Transverse colon (tissue), 4 donors: Measurements from ENCODE around the gene CCM2L. TPM values are rescaled to one million over a fixed set of nuclear protein-coding genes. Genes with fewer than 3 reads are reported as not detected.
A peak's percentile ranks its signal among the peaks of the same experiment; 100 is the strongest.

Source experiments
- DNase-seq: peaks from one replicate; pipeline ENCODE4 v3.0.0-alpha.2; 2019
- H3K27ac ChIP-seq, 4 donors: fragments of 200-600 bp; sonication (generic); 2 replicates each; pipeline ENCODE4 v1.5.1; 2016 to 2018; ENCODE audit warnings: inconsistent platforms in 4 of 4
- H3K27me3 ChIP-seq: fragments of 200-600 bp; sonication (generic); 2 replicates; pipeline ENCODE4 v1.5.1; 2017; ENCODE audit warnings: inconsistent platforms
- H3K36me3 ChIP-seq, 4 donors: fragments of 200-600 bp; sonication (generic); 2 replicates each; pipeline ENCODE4 v1.5.1; 2017 to 2019; ENCODE audit warnings: inconsistent platforms in 4 of 4
- H3K4me1 ChIP-seq, 4 donors: fragments of 200-600 bp; sonication (generic); 2 replicates each; pipeline ENCODE4 v1.5.1; 2017 to 2020; ENCODE audit warnings: inconsistent platforms in 4 of 4
- H3K4me3 ChIP-seq, 4 donors: fragments of 200-600 bp; sonication (generic); 1 replicate in 1 of 4; 2 replicates in 3 of 4; pipeline versions ENCODE4 v1.5.1 to v1.6.1; 2017 to 2019; ENCODE audit warnings: inconsistent platforms in 4 of 4
- H3K9me3 ChIP-seq, 2 donors: fragments of 200-600 bp; sonication (generic); 2 replicates each; pipeline ENCODE4 v1.5.1; 2017 to 2019; ENCODE audit warnings: inconsistent platforms in 2 of 2
- EP300 ChIP-seq: sonication (generic); formaldehyde crosslinking; IDR thresholded peaks from one replicate; pipeline ENCODE4 v1.6.1; 2017; ENCODE audit warnings: antibody characterized with exemption, low read depth
- POLR2A ChIP-seq: fragments of 450-650 bp; IDR thresholded peaks from one replicate; pipeline ENCODE4 v1.6.1; 2016; ENCODE audit warnings: antibody characterized with exemption, mild to moderate bottlenecking, moderate library complexity
- POLR2AphosphoS5 ChIP-seq, 3 donors: sonication (generic); formaldehyde crosslinking; IDR thresholded peaks; one replicate each; pipeline ENCODE4 v1.6.1; 2016; ENCODE audit warnings: antibody characterized with exemption in 3 of 3
- WGBS, 2 donors: methylation state at CpG; one replicate each; pipeline ENCODE4 v1.1.5; 2018; ENCODE audit warnings: low coverage in 1 of 2; 5-methylcytosine and 5-hydroxymethylcytosine counted together
- in situ Hi-C, 4 donors: fragments of 200-750 bp; cut with MboI; loops; one replicate each; pipeline versions ENCODE4 v1.15.0 to v1.15.1; 2017; ENCODE audit warnings: low sequenced_read_pairs in 3 of 4, low pct_ligation_motif_present in 1 of 4, low pct_unique_long_range_greater_than_20kb in 1 of 4
- intact Hi-C: fragments of 100-400 bp; cut with DNase I; formaldehyde crosslinking; loops from one replicate; pipeline ENCODE4 v1.15.1; 2023; ENCODE audit warnings: low total_unique reads
- total RNA-seq, 4 donors: library from RNA; depleted of rRNA; stranded (reverse); fragments of >200 nt; gene quantifications; one replicate each; pipeline ENCODE4 v1.1.0, GENCODE V29; 2016
- TF ChIP-seq, protein P1 (sequence below), 5 experiments: fragments of 200-600 bp in 3 of 5; fragments of 450-650 bp in 2 of 5; sonication (generic) in 3 of 5; IDR thresholded peaks; 1 replicate in 2 of 5; 2 replicates in 3 of 5; pipeline ENCODE4 v1.5.1; 2016 to 2017; ENCODE audit warnings: antibody characterized with exemption in 5 of 5, inconsistent platforms in 3 of 5, mild to moderate bottlenecking in 2 of 5, moderate library complexity in 1 of 5

The CCM2L gene
- total RNA-seq, 4 donors from 2014 or later, result 1.7 to 4.9 (median 3.0) TPM

DNA sequence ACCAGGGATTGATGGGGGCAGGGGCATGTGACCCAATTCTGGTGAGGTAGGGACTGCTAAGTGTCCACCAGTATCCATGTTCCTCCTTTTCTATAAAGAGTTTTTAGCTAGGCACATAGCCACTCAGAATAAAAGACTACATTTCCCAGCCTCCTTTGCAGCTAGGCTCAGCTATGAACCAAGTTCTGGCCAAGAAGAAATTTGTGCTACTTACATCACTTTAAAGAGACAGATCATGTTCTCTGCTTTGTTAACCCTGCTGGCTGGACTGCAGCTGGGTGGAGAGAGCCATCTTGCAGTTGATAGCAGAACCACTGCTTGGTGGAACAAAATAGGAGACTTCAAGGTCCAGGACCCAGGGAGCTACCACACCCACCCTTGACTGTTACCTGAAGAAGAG is 5.3 kb upstream of the CCM2L start:
- in situ Hi-C loops (no loop called here), intact Hi-C loops (no loop called here)
- Histone ChIP-seq H3K27ac (no peak overlapping the region), H3K4me1 (no peaks in the 10 kb centered on the region), H3K36me3 (no peaks in the 10 kb centered on the region), H3K9me3 (no peaks in the 10 kb centered on the region), H3K27me3 (peaks cover 5% of the 10 kb centered on the region), H3K4me3 (no peak overlapping the region)
- TF ChIP-seq POLR2A (no peak), POLR2AphosphoS5 (IDR thresholded peaks at IDR 0.05) (no peak), EP300 (no peak)
- TF ChIP-seq, protein P1, sequence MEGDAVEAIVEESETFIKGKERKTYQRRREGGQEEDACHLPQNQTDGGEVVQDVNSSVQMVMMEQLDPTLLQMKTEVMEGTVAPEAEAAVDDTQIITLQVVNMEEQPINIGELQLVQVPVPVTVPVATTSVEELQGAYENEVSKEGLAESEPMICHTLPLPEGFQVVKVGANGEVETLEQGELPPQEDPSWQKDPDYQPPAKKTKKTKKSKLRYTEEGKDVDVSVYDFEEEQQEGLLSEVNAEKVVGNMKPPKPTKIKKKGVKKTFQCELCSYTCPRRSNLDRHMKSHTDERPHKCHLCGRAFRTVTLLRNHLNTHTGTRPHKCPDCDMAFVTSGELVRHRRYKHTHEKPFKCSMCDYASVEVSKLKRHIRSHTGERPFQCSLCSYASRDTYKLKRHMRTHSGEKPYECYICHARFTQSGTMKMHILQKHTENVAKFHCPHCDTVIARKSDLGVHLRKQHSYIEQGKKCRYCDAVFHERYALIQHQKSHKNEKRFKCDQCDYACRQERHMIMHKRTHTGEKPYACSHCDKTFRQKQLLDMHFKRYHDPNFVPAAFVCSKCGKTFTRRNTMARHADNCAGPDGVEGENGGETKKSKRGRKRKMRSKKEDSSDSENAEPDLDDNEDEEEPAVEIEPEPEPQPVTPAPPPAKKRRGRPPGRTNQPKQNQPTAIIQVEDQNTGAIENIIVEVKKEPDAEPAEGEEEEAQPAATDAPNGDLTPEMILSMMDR (IDR thresholded peaks at IDR 0.05), result no peak
- no peak for DNase-seq

DNA sequence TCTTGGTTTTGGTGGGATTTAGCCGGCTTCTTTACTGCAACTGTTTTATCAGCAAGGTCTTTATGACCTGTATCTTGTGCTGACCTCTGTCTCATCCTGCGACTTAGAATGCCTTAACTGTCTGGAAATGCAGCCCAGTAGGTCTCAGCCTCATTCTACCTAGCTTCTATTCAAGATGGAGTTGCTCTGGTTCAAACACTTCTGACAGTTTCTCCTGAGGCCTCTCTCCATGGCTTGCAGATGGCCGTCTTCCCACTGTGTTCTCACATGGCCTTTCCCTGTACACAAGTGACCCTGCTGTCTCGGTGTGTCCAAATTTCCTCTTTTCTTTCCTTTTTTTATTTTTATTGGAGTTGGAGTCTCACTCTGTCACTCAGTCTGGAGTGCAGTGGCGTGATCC is 4.2 kb upstream of the CCM2L start:
- Histone ChIP-seq H3K27ac (no peak overlapping the region), H3K4me3 (no peak overlapping the region), H3K36me3 (no peaks in the 10 kb centered on the region), H3K4me1 (no peaks in the 10 kb centered on the region), H3K9me3 (no peaks in the 10 kb centered on the region), H3K27me3 (peaks cover 9% of the 10 kb centered on the region)
- TF ChIP-seq POLR2AphosphoS5 (IDR thresholded peaks at IDR 0.05), result no peak
- TF ChIP-seq, protein P1 (IDR thresholded peaks at IDR 0.05), result no peak
- TF ChIP-seq POLR2A, result no peak
- no peak for TF ChIP-seq EP300
- 67 to 86% methylated on average over 1 to 5 of the region's 5 CpGs for WGBS, 2 donors
- intact Hi-C loops (no loop called here), in situ Hi-C loops (no loop called here)
- no peak for DNase-seq

DNA sequence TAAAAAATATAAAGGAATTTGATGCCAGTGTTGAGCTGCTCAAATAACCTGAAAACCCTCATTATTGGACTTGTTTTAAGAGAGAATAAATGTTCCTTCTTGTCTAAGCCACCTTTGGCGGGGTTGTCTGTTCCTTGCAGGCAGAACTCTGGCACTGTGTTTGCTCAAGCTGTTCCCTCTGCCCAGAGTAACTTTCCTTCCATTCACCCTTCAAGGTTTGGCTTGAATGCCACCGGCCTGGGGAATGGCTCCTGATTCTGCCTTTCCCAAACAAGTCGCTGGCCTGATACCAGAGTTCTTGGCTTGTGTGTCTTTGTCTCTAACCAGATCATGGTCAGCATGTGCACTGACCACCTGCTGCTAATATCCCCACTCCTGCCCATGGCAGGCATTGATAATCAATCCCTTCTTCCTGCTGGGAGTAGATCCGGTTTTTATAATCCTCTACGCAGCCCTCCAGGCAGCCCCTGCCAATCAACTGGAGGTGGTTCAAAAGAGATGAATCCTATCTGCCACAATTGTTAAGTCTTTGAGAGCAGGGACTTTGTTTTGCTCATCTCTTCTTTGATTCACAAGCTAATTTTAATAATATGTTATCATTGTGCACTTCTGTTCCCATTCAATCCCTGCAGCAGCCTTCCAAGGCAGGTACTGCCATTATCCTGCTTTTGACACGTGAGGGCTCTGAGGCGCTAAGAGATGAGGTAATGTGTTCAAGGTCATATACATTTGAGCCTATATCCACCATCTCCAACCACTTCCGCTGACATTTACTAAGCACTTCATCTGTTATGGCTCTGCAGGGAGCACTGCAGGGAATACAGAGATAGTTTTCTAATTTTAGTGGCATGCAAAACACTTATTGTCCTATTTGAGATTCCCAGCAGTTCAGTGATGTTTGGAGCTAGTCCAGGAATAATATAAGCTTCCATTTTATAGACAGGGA is 3.1 kb upstream of the CCM2L start:
- TF ChIP-seq, protein P1 (IDR thresholded peaks at IDR 0.05), result no peak
- TF ChIP-seq POLR2A (no peak), EP300 (no peak), POLR2AphosphoS5 (IDR thresholded peaks at IDR 0.05) (no peak)
- Histone ChIP-seq H3K4me1 (no peaks in the 10 kb centered on the region), H3K27me3 (peaks cover 16% of the 10 kb centered on the region), H3K36me3 (no peaks in the 10 kb centered on the region), H3K27ac (no peak overlapping the region), H3K4me3 (no peak overlapping the region), H3K9me3 (no peaks in the 10 kb centered on the region)
- 55 to 78% methylated on average over 4 to 8 of the region's 8 CpGs for WGBS, 2 donors
- no peak for DNase-seq
- intact Hi-C loops (no loop called here), in situ Hi-C loops (no loop called here)

DNA sequence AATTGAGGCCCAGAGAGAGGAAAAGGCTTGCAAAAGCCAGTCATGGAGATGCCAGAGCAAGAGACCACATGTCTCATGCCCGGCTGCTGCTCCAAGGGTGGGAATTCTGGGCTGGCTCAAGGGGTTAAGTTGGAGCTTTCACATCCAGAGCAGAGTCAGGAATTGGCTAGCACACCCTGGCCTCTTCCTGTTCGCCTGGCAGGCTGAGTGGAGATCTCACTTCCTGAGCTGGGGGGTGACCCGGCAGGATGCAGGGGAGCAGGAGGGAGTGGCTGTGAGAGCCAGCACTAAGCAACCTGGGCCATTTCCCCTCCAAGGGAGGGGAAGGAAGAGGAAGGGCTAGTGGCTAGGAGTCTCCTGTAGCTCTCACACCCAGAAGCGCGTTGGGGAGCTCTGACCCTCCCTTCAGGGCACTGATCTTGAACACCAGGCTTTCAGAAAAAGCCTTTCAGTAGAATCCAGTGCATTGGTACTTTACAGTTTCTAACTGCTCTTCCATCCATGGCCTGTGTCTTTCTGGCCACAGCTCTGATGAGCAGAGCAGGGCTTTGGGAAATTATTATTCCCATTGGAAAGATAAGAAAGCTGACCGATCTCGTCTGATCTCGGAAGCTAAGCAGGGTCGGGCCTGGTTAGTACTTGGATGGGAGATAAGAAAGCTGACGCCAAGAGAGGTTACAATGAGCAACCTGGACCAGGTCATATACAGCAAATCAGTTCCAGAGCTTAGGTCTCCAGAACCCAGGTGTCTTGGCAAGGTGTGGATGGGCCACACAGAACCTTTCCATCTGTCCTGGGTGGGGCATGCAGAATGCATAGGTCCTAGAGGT is 2.2 kb upstream of the CCM2L start:
- Histone ChIP-seq H3K9me3 (no peaks in the 10 kb centered on the region), H3K36me3 (no peaks in the 10 kb centered on the region), H3K4me3 (no peak overlapping the region), H3K27me3 (peaks cover 25% of the 10 kb centered on the region), H3K27ac (peak overlapping the region in 1 of 4 donors; percentile 28), H3K4me1 (no peaks in the 10 kb centered on the region)
- intact Hi-C loops, result no loop called here
- WGBS, 2 donors, result 37 to 56% methylated on average over 5 to 10 of the region's 10 CpGs
- in situ Hi-C loops, result no loop called here
- TF ChIP-seq, protein P1 (IDR thresholded peaks at IDR 0.05), result no peak
- no peak for TF ChIP-seq EP300
- no peak for DNase-seq
